Neural progenitor cell (in vitro differentiated cells): ENCODE data around the gene CRIP1. TPM values are rescaled to one million over a fixed set of nuclear protein-coding genes. Genes with fewer than 3 reads are reported as not detected.

Experiments
- DNase-seq: peaks from one replicate; pipeline ENCODE4 v3.0.0-alpha.2; 2016; ENCODE audit warnings: low spot score
- H2AFZ ChIP-seq: fragments of 200-600 bp; sonication (generic); replicated peaks from 2 replicates; pipeline ENCODE4 v1.6.1; 2016; ENCODE audit warnings: antibody characterized with exemption
- H3F3A ChIP-seq: fragments of 200-600 bp; sonication (generic); 2 replicates; pipeline ENCODE4 v1.6.1; 2016; ENCODE audit warnings: antibody characterized with exemption, low read depth
- H3K27ac ChIP-seq: fragments of 200-600 bp; sonication (generic); 2 replicates; pipeline ENCODE4 v1.5.1; 2016; ENCODE audit warnings: mild to moderate bottlenecking
- H3K27me3 ChIP-seq: fragments of 200-600 bp; sonication (generic); 2 replicates; pipeline ENCODE4 v1.6.1; 2016; ENCODE audit warnings: mild to moderate bottlenecking, moderate library complexity
- H3K36me3 ChIP-seq: fragments of 200-600 bp; sonication (generic); 2 replicates; pipeline ENCODE4 v1.5.1; 2016
- H3K4me1 ChIP-seq: fragments of 200-600 bp; sonication (generic); 2 replicates; pipeline ENCODE4 v1.6.1; 2016; ENCODE audit warnings: mixed run types
- H3K4me2 ChIP-seq: fragments of 200-600 bp; sonication (generic); 2 replicates; pipeline ENCODE4 v1.6.1; 2016
- H3K4me3 ChIP-seq: fragments of 200-600 bp; sonication (generic); 2 replicates; pipeline ENCODE4 v1.5.1; 2016
- H3K79me2 ChIP-seq: fragments of 200-600 bp; sonication (generic); 2 replicates; pipeline ENCODE4 v1.6.1; 2016; ENCODE audit warnings: low read depth
- H3K9ac ChIP-seq: fragments of 200-600 bp; sonication (generic); 2 replicates; pipeline ENCODE4 v1.6.1; 2016
- H3K9me3 ChIP-seq: fragments of 200-600 bp; sonication (generic); 2 replicates; pipeline ENCODE4 v1.5.1; 2016; ENCODE audit warnings: low read depth
- H4K20me1 ChIP-seq: fragments of 200-600 bp; sonication (generic); 2 replicates; pipeline ENCODE4 v1.6.1; 2016; ENCODE audit warnings: low read depth
- H3K27ac Mint-ChIP-seq: 3 replicates; pipeline ENCODE4 v1.8.0; 2021; ENCODE audit warnings: mixed read lengths
- H3K27me3 Mint-ChIP-seq: 2 replicates; pipeline ENCODE4 v1.8.0; 2022; ENCODE audit warnings: low read depth, mild to moderate bottlenecking, inconsistent platforms, moderate library complexity, mixed read lengths; ENCODE audit not compliant: insufficient read depth
- H3K36me3 Mint-ChIP-seq: 3 replicates; pipeline ENCODE4 v1.8.0; 2021; ENCODE audit warnings: mixed read lengths
- H3K4me1 Mint-ChIP-seq: 3 replicates; pipeline ENCODE4 v1.8.0; 2021; ENCODE audit warnings: mixed read lengths
- H3K4me3 Mint-ChIP-seq: 3 replicates; pipeline ENCODE4 v1.8.0; 2021; ENCODE audit warnings: mild to moderate bottlenecking, moderate library complexity, mixed read lengths
- H3K9me3 Mint-ChIP-seq: 3 replicates; pipeline ENCODE4 v1.8.0; 2020; ENCODE audit warnings: mixed read lengths
- EZH2 ChIP-seq: fragments of 200-600 bp; sonication (generic); IDR thresholded peaks from 2 replicates; pipeline ENCODE4 v1.6.1; 2017; ENCODE audit warnings: antibody characterized with exemption, mild to moderate bottlenecking, moderate library complexity
- EZH2phosphoT487 ChIP-seq: fragments of 200-600 bp; sonication (generic); IDR thresholded peaks from 2 replicates; pipeline ENCODE4 v1.6.1; 2017; ENCODE audit warnings: antibody characterized with exemption
- total RNA-seq: library from RNA; depleted of rRNA; stranded (reverse); fragments of >200 nt; gene quantifications from 2 replicates; pipeline ENCODE4 v1.2.3, GENCODE V29; 2015; ENCODE audit warnings: low replicate concordance
- TF ChIP-seq, protein P1 (sequence below): fragments of 200-600 bp; sonication (generic); IDR thresholded peaks from 2 replicates; pipeline ENCODE4 v1.5.1; 2017; ENCODE audit warnings: antibody characterized with exemption, mild to moderate bottlenecking

Gene CRIP1
- total RNA-seq, 1 donor from 2014 or later: not detected

DNA sequence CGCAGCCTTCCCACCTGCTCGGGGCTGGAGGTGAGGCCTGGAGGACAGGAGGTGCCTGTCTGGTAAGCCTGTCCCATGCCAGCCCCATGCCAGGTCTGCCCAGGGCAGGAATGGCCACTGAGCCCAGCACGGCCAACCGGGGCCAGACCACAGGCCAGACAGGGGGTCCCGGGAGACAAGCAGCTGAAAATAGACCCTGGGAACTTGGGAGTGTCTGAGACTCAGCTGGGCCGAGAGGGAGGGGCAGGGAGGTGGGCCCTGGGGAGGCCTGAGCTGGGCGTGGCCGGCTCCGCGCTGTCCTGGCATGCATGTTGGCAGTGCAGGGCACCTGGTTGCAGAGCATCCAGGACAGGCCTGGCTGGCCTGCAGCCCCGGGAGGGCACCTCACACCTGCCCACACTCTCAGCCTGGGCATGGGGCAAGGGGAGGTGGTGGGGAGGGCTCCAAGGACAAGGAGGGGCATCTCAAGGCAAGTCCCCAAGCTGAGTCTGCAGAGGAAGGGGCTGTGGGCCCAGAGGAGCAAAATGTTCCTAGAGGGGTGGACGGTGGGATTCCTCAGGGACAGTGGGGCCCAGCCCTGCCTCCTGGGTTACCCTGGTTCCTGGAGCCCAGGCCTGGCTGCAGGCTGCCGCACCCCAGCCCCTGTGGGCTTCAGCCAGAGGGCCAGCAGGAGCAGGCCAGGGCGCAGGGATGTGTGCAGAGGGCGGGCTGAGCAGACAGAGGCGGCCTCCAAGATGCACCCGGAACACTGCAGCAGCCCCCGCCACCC is 3.2 kb upstream of the CRIP1 start:
- Mint-ChIP-seq H3K9me3 (no peaks in the 10 kb centered on the region), H3K4me3 (no peak overlapping the region), H3K36me3 (no peaks in the 10 kb centered on the region), H3K27ac (no peak overlapping the region), H3K4me1 (peaks cover 42% of the 10 kb centered on the region), H3K27me3 (peaks cover 18% of the 10 kb centered on the region)
- Histone ChIP-seq H2AFZ (no peak overlapping the region), H3K36me3 (no peaks in the 10 kb centered on the region), H4K20me1 (peaks cover 26% of the 10 kb centered on the region), H3K4me2 (no peak overlapping the region), H3K9me3 (no peaks in the 10 kb centered on the region), H3F3A (peaks cover 8% of the 10 kb centered on the region), H3K9ac (no peak overlapping the region), H3K27ac (no peak overlapping the region), H3K4me3 (no peak overlapping the region), H3K79me2 (no peaks in the 10 kb centered on the region), H3K4me1 (peaks cover 36% of the 10 kb centered on the region), H3K27me3 (peaks cover 93% of the 10 kb centered on the region)
- TF ChIP-seq, protein P1, sequence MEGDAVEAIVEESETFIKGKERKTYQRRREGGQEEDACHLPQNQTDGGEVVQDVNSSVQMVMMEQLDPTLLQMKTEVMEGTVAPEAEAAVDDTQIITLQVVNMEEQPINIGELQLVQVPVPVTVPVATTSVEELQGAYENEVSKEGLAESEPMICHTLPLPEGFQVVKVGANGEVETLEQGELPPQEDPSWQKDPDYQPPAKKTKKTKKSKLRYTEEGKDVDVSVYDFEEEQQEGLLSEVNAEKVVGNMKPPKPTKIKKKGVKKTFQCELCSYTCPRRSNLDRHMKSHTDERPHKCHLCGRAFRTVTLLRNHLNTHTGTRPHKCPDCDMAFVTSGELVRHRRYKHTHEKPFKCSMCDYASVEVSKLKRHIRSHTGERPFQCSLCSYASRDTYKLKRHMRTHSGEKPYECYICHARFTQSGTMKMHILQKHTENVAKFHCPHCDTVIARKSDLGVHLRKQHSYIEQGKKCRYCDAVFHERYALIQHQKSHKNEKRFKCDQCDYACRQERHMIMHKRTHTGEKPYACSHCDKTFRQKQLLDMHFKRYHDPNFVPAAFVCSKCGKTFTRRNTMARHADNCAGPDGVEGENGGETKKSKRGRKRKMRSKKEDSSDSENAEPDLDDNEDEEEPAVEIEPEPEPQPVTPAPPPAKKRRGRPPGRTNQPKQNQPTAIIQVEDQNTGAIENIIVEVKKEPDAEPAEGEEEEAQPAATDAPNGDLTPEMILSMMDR: no peak
- TF ChIP-seq EZH2phosphoT487: no peak
- TF ChIP-seq EZH2: no peak
- DNase-seq: no peak

DNA sequence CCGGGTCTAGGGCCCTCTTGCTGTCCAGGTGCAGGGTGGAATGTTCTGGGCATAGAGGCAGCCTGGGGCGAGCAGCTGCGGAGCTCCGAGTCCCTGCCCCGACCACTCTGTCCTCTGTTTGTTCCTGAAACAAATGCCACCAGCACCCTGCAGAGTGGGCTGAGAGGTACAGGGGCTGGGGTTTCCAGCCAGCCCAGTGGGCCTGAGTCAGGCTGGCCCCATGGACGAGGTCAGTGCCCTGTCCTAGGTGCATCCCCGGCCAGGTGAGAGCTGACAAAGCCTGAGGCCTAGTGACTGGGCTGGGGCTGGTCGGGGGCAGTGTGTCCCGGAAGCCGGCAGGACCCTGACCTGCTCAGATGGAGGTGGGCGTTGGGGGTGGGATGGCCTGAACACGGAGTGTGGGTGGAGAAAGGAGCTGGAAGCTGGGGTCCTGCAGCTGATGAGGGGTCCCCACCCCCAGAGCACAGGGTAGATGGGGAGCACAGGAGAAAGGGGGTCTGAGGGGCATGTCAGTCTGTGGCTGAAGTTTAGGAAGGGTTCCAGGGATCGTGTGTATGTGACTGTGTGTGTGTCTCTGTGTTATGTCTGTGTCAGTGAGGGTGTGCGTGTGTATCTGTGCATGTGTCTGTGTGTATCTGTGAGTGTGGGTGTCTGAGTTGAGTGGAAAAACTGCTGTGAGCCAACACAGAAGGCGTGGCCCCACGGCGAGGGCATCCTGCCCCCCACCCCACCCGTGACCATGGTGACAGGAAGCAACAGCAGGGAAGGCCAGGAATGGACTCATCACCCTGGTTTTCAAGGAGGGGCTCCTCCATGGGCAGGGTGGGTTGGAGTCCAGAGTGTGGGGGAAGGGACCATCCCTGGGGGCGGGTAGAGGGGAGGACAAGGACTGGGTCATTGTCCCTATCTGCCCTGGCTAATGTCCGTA is 2.4 kb upstream of the CRIP1 start:
- Histone ChIP-seq H3K4me1 (peaks cover 35% of the 10 kb centered on the region), H3K27ac (no peak overlapping the region), H3K4me2 (no peak overlapping the region), H3K9me3 (no peaks in the 10 kb centered on the region), H3K27me3 (peaks cover 85% of the 10 kb centered on the region), H3K4me3 (no peak overlapping the region), H2AFZ (no peak overlapping the region), H3K9ac (no peak overlapping the region), H4K20me1 (peaks cover 25% of the 10 kb centered on the region), H3K79me2 (no peaks in the 10 kb centered on the region), H3F3A (peaks cover 14% of the 10 kb centered on the region), H3K36me3 (no peaks in the 10 kb centered on the region)
- Mint-ChIP-seq H3K4me1 (peaks cover 47% of the 10 kb centered on the region), H3K9me3 (no peaks in the 10 kb centered on the region), H3K4me3 (peak overlapping the region; percentile 6), H3K27me3 (peaks cover 18% of the 10 kb centered on the region), H3K27ac (peak overlapping the region; percentile 20), H3K36me3 (no peaks in the 10 kb centered on the region)
- DNase-seq: peak; percentile 45
- TF ChIP-seq EZH2 (no peak), EZH2phosphoT487 (no peak)
- TF ChIP-seq, protein P1: no peak

DNA sequence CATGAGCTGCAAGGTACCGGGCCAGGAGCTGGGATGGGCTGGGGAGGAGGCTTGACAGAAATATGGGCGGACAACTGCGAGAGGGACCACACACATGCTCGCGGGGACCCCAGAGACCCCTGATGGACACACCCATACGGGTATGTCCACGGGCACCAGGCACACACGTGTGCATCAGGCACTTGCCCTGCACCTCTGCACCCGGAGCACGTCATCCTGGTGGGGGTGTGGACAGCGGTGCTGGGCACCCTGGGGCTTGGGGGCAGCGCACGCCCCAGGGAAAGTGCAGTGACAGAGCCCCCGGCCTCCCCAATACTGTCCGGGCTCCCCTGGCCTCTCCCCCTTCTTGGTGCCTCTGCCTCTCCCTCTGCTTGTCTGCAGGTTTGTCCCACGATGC is 1.7 kb upstream of the CRIP1 start:
- H3K4me1 ChIP-seq: peaks cover 37% of the 10 kb centered on the region
- no peak overlapping the region for H2AFZ ChIP-seq
- no peak overlapping the region for H3K4me3 ChIP-seq
- Mint-ChIP-seq H3K36me3 (no peaks in the 10 kb centered on the region), H3K4me1 (peaks cover 46% of the 10 kb centered on the region), H3K27ac (no peak overlapping the region), H3K4me3 (no peak overlapping the region), H3K27me3 (peaks cover 15% of the 10 kb centered on the region), H3K9me3 (no peaks in the 10 kb centered on the region)
- no peak overlapping the region for H3K9ac ChIP-seq
- H3F3A ChIP-seq: peaks cover 13% of the 10 kb centered on the region
- no peak overlapping the region for H3K27ac ChIP-seq
- H4K20me1 ChIP-seq: peaks cover 20% of the 10 kb centered on the region
- H3K36me3 ChIP-seq: no peaks in the 10 kb centered on the region
- H3K4me2 ChIP-seq: no peak overlapping the region
- H3K27me3 ChIP-seq: peaks cover 78% of the 10 kb centered on the region
- TF ChIP-seq, protein P1: no peak
- TF ChIP-seq EZH2phosphoT487 (no peak), EZH2 (no peak)
- no peaks in the 10 kb centered on the region for H3K79me2 ChIP-seq
- H3K9me3 ChIP-seq: no peaks in the 10 kb centered on the region
- DNase-seq: no peak
